ENCODE results near the gene TMEM266.

The TMEM266 gene

DNA sequence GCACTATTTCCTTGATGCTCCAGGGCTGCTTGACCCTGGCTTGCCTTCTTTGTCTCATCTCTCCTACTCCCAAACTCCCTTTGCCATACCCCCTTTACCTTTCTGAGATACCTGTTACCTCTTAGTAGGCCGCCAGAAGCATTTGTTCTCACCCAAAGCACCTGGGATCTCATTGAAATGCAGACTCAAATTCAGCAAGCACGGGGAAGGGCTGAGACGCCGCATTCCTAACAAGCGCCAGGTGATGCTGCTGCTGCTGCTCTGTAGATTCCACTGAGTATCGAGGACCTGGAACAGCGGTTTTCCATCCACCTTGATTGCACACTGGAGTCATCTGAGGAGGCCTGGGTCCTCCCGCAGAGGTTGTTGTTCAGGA is 91.8 kb downstream of the TMEM266 start:
- DNase-seq = no peak
- peaks cover 7% of the 10 kb centered on the region; the same call in 1 of the 2 replicates for H3K27me3 ChIP-seq
- TF ChIP-seq, protein P1, sequence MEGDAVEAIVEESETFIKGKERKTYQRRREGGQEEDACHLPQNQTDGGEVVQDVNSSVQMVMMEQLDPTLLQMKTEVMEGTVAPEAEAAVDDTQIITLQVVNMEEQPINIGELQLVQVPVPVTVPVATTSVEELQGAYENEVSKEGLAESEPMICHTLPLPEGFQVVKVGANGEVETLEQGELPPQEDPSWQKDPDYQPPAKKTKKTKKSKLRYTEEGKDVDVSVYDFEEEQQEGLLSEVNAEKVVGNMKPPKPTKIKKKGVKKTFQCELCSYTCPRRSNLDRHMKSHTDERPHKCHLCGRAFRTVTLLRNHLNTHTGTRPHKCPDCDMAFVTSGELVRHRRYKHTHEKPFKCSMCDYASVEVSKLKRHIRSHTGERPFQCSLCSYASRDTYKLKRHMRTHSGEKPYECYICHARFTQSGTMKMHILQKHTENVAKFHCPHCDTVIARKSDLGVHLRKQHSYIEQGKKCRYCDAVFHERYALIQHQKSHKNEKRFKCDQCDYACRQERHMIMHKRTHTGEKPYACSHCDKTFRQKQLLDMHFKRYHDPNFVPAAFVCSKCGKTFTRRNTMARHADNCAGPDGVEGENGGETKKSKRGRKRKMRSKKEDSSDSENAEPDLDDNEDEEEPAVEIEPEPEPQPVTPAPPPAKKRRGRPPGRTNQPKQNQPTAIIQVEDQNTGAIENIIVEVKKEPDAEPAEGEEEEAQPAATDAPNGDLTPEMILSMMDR (IDR thresholded peaks at IDR 0.05; ENCODE audit: low read depth, low read length) = no peak
- no peaks in the 10 kb centered on the region for H3K4me1 ChIP-seq
- no peaks in the 10 kb centered on the region for H3K9me3 ChIP-seq
- no peak overlapping the region for H3K4me3 ChIP-seq (ENCODE audit: low read depth, low read length)
- H3K36me3 ChIP-seq = no peaks in the 10 kb centered on the region

GRCh38 chr15:76152197-76152596 is 92.4 kb downstream of the TMEM266 start:
- TF ChIP-seq, protein P1 (IDR thresholded peaks at IDR 0.05; ENCODE audit: low read depth, low read length) = no peak
- DNase-seq = no peak
- Histone ChIP-seq H3K9me3 (no peaks in the 10 kb centered on the region), H3K27me3 (peaks cover 3% of the 10 kb centered on the region; the same call in 1 of the 2 replicates), H3K4me1 (no peaks in the 10 kb centered on the region), H3K4me3 (ENCODE audit: low read depth, low read length) (no peak overlapping the region), H3K36me3 (no peaks in the 10 kb centered on the region)

DNA sequence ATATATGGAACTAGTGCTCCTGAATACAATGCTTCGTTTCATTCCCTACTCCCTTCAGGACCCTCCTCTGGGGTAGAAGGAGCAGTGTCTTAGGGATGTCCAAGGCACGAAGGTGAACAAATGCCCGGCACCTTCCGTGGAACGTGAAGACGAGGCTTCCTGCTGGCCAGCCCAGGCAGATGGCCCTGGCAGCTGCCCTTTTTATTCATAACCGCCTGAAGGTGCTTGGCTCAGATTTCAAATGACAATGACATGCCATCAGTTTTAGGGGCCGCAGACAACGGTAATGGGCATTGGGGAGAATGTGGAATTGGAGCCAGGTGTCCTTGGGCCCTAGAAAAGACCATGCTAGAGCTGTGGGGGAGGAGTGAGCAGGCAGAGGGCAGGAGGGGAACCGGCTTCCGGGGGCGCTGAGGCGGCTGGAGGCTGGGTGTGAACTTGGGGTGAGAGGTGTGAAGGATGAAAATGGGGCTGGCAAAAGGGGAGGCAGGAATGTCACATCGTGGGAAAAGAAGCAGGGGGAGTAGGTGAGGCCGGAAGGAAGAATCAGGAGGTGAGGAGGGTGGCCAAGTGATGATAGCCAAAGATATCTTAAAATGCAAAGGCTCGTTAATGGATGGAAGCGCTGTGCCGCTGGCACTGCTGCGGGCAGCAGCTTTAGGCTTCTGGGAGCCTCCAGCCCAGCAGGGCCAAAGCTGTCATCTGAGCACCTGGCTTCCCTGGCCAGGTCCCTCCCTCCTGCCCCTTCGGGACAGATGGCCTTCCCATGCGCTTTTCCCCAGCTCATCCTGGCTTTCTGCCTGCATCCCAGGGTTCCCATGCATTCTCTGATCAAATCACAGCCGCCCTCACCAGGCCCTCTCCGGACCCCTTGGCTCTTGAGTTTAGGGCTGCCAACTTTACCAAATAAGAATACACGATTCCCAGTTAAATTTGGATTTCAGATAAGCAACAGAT is 93.7 kb downstream of the TMEM266 start:
- Histone ChIP-seq H3K4me3 (ENCODE audit: low read depth, low read length) (no peak overlapping the region), H3K27me3 (no peaks in the 10 kb centered on the region), H3K4me1 (no peaks in the 10 kb centered on the region), H3K36me3 (no peaks in the 10 kb centered on the region), H3K9me3 (no peaks in the 10 kb centered on the region)
- DNase-seq = no peak
- TF ChIP-seq, protein P1 (IDR thresholded peaks at IDR 0.05; ENCODE audit: low read depth, low read length) = no peak

DNA sequence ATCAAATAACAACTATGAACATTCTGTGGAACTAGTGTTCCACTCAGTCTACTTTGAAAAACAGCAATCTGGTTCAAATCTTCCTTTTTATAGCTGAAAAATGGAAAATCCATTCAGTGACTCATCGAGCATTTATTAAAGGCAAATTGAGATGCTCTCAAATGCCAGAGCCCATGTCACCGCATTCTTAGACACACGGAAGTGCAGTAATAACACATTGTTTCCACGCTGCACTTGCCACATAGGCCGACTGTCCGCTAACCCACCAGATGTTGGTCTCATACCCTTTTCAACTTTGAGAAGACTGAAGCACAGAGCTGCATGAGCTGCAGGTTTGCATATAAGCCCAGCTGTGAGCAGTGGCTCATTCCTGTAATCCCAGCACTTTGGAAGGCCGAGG is 95.9 kb downstream of the TMEM266 start:
- H3K36me3 ChIP-seq = no peaks in the 10 kb centered on the region
- no peaks in the 10 kb centered on the region for H3K4me1 ChIP-seq
- H3K4me3 ChIP-seq (ENCODE audit: low read depth, low read length) = no peak overlapping the region
- H3K27me3 ChIP-seq = no peaks in the 10 kb centered on the region
- TF ChIP-seq, protein P1 (IDR thresholded peaks at IDR 0.05; ENCODE audit: low read depth, low read length) = no peak
- no peaks in the 10 kb centered on the region for H3K9me3 ChIP-seq
- no peak for DNase-seq

DNA sequence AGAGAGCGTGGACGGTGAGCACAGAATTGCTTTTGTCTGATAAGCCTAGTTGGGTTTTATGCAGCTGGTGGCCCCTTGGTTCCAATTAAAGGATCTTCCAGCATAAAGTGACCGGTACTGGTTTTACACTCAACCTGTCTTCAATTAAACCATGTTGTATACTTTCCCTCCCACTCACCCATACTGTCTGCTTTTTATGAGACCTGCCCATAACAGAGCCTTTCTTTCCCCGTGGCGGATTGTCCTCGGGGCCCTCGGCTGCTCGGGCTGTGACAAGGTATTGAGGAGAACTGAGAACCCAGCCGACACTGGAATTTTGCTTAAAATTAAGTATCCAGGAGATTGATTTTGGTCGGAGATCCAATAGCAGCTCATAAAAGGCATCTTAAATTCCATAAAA is 98.4 kb downstream of the TMEM266 start:
- TF ChIP-seq, protein P1 (IDR thresholded peaks at IDR 0.05; ENCODE audit: low read depth, low read length) = no peak
- DNase-seq = no peak
- no peaks in the 10 kb centered on the region for H3K36me3 ChIP-seq
- no peak overlapping the region for H3K4me3 ChIP-seq (ENCODE audit: low read depth, low read length)
- H3K9me3 ChIP-seq = no peaks in the 10 kb centered on the region
- no peaks in the 10 kb centered on the region for H3K4me1 ChIP-seq
- H3K27me3 ChIP-seq = no peaks in the 10 kb centered on the region

GRCh38 chr15:76158815-76159214 is 99.0 kb downstream of the TMEM266 start:
- Histone ChIP-seq H3K4me3 (ENCODE audit: low read depth, low read length) (no peak overlapping the region), H3K27me3 (no peaks in the 10 kb centered on the region), H3K36me3 (no peaks in the 10 kb centered on the region), H3K9me3 (no peaks in the 10 kb centered on the region), H3K4me1 (no peaks in the 10 kb centered on the region)
- DNase-seq = no peak
- TF ChIP-seq, protein P1 (IDR thresholded peaks at IDR 0.05; ENCODE audit: low read depth, low read length) = no peak
